NCI-H2081 treated with DMSO at 0.1 percent for 48 hours (cell line): Measurements from ENCODE around the gene GMCL2.
"Not testable (repeated sequence)": the region's sequence is repeated elsewhere in the genome, so short reads cannot be mapped to it uniquely, and the experiment has no call there.

Experiments used
- DNase-seq: peaks from one replicate; lab custom pipeline; 2025; lab: John Stamatoyannopoulos, UW

GMCL2 gene

DNA sequence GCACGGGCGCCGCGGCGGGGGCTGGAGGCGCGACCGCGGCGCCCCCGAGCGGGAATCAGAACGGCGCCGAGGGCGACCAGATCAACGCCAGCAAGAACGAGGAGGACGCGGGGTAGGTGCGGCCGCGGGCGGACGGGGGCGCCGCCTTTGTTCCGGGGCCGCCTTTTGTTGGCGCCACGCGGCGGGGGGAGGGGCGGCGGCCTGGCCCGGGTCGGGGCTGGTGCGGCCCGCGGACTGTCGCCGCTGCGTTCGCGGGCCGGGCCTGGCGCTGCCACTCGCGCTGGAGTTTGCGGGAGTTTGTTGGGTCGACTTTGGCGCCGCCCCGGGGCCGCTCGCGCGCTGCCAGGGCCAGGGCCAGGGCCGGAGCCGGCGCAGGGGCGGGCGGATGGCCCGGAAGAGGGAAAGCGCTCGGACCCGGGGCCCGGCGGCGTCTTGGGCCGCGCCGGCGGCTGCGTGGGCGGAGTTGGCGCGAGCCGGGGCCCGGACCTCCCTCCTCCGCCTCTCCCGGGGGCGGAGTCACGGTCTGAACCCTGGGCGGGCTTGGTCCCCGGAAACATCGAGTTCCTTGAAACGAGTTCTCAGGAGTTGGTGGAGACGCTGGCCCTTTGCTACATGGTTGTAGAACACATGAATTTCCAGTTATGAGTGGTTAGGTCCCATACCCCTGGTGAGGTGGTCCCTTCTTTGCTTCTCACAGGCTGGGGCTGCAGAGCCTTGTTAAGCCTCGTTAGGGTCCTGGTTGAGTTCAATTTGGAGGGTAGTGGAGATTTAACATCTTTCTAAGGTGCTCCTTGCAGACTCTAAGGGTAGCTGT is 18.0 kb upstream of the GMCL2 start:
- DNase-seq: no peak

- DNase-seq: peak; percentile 83
Measured at GRCh38 chr5:178204182-178204934, 17.2 kb upstream of the GMCL2 start, which contains the start of gene HNRNPAB. Gene HNRNPAB, plus strand, starts transcription at chr5:178204533. Its CDS starts 305 bp downstream, at chr5:178204838.

- no peak for DNase-seq
Measured at GRCh38 chr5:178203670-178204181, 16.6 kb upstream of the GMCL2 start.

DNA sequence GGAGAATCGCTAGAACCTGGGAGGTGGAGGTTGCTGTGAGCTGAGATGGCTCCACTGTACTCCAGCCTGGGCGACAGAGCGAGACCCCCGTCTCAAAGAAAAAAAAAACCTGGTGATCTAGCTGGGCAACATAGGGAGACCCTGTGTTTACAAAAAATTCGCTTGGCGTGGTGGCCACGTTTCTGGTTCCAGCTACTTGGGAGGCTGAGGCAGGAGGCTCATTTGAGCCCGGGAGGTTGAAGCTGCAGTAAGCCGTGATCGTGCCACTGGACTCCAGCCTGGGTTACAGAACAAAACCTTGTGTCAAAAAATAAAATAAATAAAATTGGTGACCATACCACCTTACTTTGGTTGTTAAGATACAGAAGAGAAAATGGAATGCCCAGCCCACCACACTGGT is 15.4 kb upstream of the GMCL2 start:
- DNase-seq: no peak

DNA sequence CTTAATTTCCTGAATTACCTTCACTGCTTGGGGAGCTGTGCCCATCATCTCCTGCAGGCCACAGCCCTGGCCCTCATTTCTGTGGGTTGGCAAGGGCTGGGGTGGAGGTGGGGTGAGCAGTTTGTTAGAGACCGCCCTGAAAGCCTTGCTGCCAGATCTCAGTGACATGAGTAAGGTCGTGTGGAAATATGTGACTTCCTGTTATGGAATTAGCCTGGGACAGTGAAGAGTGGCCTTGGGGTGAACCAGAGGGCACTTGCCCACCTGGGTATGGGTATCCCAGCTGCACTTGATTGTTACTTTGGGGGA is 14.7 kb upstream of the GMCL2 start:
- DNase-seq: no peak

GRCh38 chr5:178201221-178201926 is 14.2 kb upstream of the GMCL2 start:
- DNase-seq: no peak

GRCh38 chr5:178199581-178200434 is 12.6 kb upstream of the GMCL2 start:
- DNase-seq: no peak

DNA sequence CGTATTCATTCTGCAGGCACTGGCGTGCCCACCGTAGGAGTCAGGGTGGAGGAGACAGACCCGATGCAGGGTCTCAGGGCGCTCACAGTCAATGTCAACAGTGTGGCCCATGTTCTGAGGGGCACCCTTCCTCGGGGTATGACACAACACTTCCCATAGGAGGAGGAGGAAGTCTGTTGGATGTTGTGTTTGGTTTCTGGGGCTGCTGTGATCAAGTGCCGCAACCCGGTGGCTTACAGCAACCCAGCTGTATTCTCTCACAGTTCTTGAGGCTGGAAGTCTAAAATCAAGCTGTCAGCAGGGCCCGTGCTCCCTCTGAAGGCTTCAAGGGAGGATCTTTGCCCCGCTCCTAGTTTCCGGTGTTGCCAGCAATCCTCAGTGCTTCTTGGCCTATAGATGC is 11.5 kb upstream of the GMCL2 start:
- DNase-seq: no peak

- DNase-seq: not testable (repeated sequence)
Measured at GRCh38 chr5:178198151-178198550, 11.0 kb upstream of the GMCL2 start.

GRCh38 chr5:178196986-178197385 is 9.8 kb upstream of the GMCL2 start:
- DNase-seq: no peak

- no peak for DNase-seq
Measured at GRCh38 chr5:178196281-178196812, 9.2 kb upstream of the GMCL2 start.

DNA sequence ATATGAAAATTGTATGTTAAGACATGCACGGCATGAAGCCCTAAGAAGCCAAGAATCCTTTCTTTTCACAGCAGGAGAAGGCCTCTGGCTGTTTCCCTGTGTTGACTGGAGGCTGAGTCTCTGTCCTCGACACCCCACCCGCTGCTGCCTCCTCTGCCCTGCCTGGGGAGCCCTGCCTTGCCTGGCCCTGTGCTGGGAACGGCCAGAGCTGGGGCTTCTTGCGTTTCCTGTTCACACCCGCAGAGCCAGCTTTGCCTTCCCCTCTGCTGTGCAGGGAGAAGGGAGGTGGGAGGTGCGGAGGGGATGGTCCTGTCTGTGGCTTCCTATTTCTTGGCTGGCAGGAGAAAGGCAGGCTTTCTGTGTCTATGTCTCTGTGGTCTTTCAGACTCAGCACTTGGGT is 6.9 kb upstream of the GMCL2 start:
- DNase-seq: no peak

DNA sequence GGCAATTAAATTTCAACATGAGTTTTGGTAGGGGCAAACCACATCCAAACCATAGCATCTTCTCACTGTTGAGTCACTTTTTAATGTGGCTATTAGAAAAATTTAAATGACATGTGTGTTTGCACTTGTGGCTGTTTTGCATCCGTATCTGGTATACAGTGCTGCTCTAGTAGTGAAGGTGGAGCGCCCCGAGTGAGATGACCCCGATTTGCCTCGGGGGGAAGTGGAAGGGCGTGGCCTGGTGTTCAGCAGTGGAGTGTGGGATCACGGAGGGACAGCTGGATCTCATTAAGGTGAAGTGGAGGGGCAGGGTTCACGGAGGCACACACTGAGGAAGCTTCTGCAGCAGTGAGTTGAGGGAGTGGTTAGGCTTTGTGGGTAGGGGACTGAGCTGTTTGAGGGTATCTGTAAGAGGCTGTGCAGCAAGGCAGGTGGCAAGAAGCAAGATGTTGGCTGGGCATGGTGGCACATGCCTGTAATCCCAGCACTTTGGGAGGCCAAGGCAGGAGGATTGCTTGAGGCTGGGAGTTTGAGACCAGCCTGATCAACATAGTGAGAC is 6.2 kb upstream of the GMCL2 start:
- DNase-seq: no peak

- no peak for DNase-seq
Measured at GRCh38 chr5:178192787-178193186, 5.6 kb upstream of the GMCL2 start.

DNA sequence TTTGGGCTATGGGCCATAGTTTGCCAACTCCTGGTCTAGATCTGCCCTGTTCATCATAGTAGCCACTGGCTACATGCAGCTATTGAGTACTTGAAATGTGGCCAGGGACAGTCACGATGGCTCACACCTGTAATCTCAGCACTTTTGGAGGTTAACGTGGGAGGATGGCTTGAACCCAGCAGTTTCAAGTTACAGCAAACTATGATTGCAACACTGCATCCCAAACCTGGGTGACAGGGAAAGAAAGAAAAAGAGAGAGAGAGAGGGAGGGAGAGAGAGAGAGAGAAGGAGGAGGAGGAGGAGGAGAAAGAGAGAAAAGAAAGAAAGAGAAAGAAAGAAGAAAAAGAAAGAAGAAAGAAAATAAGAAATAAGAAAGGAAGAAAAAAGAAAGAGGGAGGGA is 5.1 kb upstream of the GMCL2 start:
- DNase-seq: no peak

DNA sequence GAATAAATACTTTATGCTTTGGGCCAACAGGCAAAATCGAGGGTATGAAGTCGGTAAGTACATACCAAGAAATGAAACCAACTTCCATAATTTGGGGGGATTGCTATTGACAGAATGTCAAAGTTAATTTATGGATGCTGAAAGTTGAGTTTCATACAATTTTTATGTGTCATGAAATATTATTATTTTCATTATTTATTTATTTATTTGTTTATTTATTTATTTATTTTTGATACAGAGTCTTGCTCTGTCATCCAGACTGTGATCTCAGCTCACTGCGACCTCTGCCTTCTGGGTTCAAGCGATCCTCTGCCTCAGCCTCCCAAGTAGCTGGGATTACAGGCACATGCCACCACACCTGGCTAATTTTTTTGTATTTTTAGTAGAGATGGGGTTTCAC is 4.5 kb upstream of the GMCL2 start:
- DNase-seq: no peak

DNA sequence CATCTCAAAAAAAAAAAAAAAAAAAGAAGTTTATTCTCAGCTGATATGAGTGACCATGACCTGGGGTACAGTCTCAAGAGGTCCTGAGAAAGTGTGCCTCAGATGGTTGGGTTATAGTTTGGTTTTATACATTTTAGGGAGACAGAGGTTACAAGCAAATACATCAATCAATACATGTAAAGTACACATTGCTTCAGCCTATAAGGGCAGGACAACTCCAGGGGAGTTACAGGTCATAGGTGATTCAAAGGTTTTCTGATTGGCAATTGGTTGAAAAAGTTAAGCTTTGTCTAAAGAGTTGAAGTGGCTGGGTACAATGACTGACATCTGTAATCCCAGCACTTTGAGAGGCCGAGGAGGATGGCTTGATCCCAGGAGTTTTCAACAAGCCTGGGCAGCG is 2.3 kb upstream of the GMCL2 start:
- DNase-seq: no peak

DNA sequence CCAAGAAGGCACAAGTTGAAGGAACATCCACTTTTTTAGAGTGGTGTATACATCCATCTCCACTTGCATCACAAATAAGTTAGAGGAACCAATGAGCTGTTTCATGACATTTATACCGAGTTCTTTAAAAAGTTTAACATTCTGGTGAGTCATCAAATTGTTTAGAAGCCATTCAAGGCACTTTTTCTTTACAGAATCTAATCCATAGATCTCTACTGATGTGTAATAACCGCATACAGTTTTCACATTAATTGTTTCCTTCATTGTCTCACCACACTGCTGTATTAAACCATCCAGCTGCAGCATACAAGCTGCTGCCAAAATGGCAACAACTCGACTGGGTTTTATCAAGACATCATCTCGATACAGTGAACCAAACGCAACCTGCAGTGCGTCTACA is 744 bp downstream of the GMCL2 start:
- no peak for DNase-seq

GRCh38 chr5:178182158-178182876 is 4.9 kb downstream of the GMCL2 start:
- DNase-seq: no peak

DNA sequence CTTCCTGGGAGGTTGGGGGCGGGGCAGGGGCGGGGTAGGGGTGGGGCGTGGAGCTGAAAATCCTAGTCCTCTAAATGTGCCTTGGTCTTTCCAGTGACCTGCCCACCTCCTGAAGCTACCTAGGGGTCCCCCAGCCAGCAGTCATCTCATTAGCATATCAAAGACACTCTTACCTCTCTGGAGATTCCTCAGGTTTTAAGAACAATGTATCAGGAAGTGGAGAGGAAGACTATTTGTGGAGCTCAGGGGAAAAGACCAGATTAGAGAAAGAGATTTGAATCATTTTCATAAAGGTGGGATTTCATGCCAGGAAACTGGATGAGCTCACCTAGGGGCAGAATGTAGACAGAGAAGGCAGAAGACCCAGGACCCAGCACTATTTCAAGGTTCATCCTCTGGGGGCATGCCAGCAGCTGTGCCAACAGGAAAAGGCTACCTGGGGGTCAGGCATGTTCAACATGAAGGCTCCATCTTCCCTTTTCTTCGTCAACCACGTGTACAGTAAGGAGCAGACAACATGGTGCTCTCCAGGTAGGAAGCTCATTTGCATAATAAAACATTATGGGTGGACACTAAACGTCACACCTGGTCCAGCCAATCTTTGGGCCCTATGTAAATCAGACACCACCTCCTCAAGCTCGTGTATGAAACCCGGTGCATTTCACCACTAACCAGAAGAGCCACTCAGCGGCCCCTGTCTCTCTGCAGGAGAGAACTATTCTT is 6.9 kb downstream of the GMCL2 start:
- no peak for DNase-seq
